Gastroesophageal sphincter (tissue), 4 donors: ENCODE data around the gene PRKCZ. TPM values are rescaled to one million over a fixed set of nuclear protein-coding genes. Genes with fewer than 3 reads are reported as not detected.

Experiments
- ATAC-seq: fragments of 150-250 bp; one replicate; pipeline ENCODE4 v1.9.1; 2016; ENCODE audit warnings: mild to moderate bottlenecking, moderate library complexity
- H3K27ac ChIP-seq, 4 donors: fragments of 200-600 bp; sonication (generic) in 3 of 4; 1 replicate in 3 of 4; 2 replicates in 1 of 4; pipeline ENCODE4 v1.5.1; 2016 to 2019
- H3K27me3 ChIP-seq: fragments of 200-600 bp; sonication (generic); one replicate; pipeline ENCODE4 v1.5.1; 2019
- H3K36me3 ChIP-seq, 2 donors: fragments of 200-600 bp; sonication (generic); one replicate each; pipeline ENCODE4 v1.5.1; 2019; ENCODE audit warnings: control low read depth in 1 of 2
- H3K4me1 ChIP-seq, 3 donors: fragments of 200-600 bp; sonication (generic); 1 replicate in 2 of 3; 2 replicates in 1 of 3; pipeline ENCODE4 v1.5.1; 2016 to 2019; ENCODE audit warnings: control low read depth in 2 of 3
- H3K4me3 ChIP-seq, 2 donors: fragments of 200-600 bp; sonication (generic); one replicate each; pipeline ENCODE4 v1.5.1; 2019; ENCODE audit warnings: mild to moderate bottlenecking in 1 of 2, moderate library complexity in 1 of 2
- H3K9me3 ChIP-seq, 3 donors: fragments of 200-600 bp; sonication (generic); one replicate each; pipeline ENCODE4 v1.5.1; 2017 to 2019; ENCODE audit warnings: control low read depth in 2 of 3
- EP300 ChIP-seq: sonication (generic); formaldehyde crosslinking; IDR thresholded peaks from one replicate; pipeline ENCODE4 v1.6.1; 2017; ENCODE audit warnings: antibody characterized with exemption, mild to moderate bottlenecking
- POLR2A ChIP-seq, 2 donors: fragments of 450-650 bp; IDR thresholded peaks; one replicate each; pipeline ENCODE4 v1.6.1; 2017; ENCODE audit warnings: antibody characterized with exemption in 2 of 2, mild to moderate bottlenecking in 2 of 2, moderate library complexity in 1 of 2
- POLR2AphosphoS5 ChIP-seq: sonication (generic); formaldehyde crosslinking; IDR thresholded peaks from one replicate; pipeline ENCODE4 v1.6.1; 2017; ENCODE audit warnings: antibody characterized with exemption
- WGBS, 2 donors: methylation state at CpG; one replicate each; pipeline ENCODE4 v1.1.5; 2018; ENCODE audit warnings: low coverage in 1 of 2; 5-methylcytosine and 5-hydroxymethylcytosine counted together
- total RNA-seq, 4 donors: library from RNA; depleted of rRNA; stranded (reverse); fragments of >200 nt; gene quantifications; one replicate each; pipeline ENCODE4 v1.1.0, GENCODE V29; 2016
- TF ChIP-seq, protein P1 (sequence below), 4 experiments: fragments of 200-600 bp in 2 of 4; fragments of 450-650 bp in 2 of 4; sonication (generic) in 1 of 4; IDR thresholded peaks; one replicate each; pipeline ENCODE4 v1.5.1; 2017 to 2019; ENCODE audit warnings: antibody characterized with exemption in 4 of 4, mild to moderate bottlenecking in 2 of 4, moderate library complexity in 2 of 4

The PRKCZ gene
- total RNA-seq, 4 donors from 2014 or later: 2.4 to 3.8 (median 2.9) TPM

DNA sequence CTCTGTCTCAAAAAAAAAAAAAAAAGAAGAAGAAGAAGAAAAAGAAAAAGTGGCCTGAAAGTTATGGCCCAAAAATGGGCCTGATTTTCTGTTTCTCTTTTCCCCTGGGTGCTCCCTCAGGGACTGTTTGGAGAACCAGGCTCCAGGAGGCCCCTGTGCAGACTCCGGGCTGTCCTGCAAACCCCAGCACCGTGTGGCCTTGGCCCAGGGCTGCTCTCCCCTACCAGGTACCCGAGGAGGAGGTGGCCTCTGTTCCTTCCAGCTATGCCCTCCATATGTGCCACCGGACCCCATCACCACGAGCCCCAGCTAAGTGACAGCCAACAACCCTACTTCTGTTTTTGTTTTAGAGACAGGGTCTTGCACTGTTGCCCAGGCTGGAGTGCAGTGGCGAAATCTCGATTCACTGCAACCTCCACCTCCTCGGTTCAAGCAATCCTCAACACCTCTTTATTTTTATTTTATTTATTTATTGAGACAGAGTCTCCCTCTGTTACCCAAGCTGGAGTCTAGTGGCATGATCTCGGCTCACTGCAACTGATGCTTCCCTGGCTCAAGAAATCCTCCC lies 151.9 kb downstream of the PRKCZ start:
- no peaks in the 10 kb centered on the region for H3K36me3 ChIP-seq
- H3K4me3 ChIP-seq: no peak overlapping the region
- no peak overlapping the region for H3K27ac ChIP-seq
- no peaks in the 10 kb centered on the region for H3K27me3 ChIP-seq
- WGBS, 2 donors: 73 to 100% methylated on average over 1 to 9 of the region's 9 CpGs
- no peak for ATAC-seq
- TF ChIP-seq, protein P1, sequence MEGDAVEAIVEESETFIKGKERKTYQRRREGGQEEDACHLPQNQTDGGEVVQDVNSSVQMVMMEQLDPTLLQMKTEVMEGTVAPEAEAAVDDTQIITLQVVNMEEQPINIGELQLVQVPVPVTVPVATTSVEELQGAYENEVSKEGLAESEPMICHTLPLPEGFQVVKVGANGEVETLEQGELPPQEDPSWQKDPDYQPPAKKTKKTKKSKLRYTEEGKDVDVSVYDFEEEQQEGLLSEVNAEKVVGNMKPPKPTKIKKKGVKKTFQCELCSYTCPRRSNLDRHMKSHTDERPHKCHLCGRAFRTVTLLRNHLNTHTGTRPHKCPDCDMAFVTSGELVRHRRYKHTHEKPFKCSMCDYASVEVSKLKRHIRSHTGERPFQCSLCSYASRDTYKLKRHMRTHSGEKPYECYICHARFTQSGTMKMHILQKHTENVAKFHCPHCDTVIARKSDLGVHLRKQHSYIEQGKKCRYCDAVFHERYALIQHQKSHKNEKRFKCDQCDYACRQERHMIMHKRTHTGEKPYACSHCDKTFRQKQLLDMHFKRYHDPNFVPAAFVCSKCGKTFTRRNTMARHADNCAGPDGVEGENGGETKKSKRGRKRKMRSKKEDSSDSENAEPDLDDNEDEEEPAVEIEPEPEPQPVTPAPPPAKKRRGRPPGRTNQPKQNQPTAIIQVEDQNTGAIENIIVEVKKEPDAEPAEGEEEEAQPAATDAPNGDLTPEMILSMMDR (IDR thresholded peaks at IDR 0.05): no peak
- no peak for TF ChIP-seq POLR2AphosphoS5
- TF ChIP-seq POLR2A (IDR thresholded peaks at IDR 0.05): no peak
- no peak for TF ChIP-seq EP300
- H3K9me3 ChIP-seq: no peaks in the 10 kb centered on the region
- peaks cover 0 to 74% (median 50%) of the 10 kb centered on the region in 3 donors for H3K4me1 ChIP-seq

DNA sequence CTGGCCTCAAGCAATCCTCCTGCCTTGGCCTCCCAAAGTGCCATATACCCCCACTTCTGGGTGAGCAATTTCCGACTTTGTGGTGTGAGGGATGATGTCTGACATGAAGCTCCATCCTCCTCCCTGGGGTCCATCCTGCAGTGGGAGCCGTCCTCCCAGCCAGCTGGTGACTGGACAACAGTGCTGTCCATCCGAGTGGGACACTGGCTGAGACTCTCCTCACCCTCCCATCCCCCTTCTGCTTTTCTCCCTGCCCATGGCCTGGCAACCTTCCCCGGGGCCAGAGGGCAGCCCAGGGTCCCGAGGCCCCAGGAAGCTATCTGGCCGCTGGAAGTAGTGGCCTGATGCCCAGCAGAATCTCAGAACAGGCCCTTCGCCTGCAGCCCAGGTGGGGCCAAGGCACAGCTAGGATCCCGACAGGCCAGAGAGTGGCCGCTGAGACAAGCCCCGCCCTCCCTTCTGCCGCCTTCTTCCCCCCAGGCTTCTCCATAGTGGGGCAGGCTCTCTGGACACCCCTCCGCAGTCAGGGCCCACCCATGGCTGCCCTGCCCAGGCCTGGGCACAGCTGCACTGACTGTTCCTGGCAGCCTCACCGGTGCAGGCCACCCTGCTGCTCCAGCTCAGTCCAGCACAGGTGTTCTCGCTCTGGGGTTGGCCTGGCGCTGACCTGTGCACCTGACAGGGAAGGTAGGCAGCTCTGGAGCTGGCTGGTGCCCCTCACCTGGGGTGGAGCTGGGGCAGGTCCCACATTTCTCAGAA lies 152.8 kb downstream of the PRKCZ start:
- Histone ChIP-seq H3K27me3 (no peaks in the 10 kb centered on the region), H3K4me3 (no peak overlapping the region), H3K4me1 (peaks cover 0 to 82% (median 58%) of the 10 kb centered on the region in 3 donors), H3K9me3 (no peaks in the 10 kb centered on the region), H3K36me3 (no peaks in the 10 kb centered on the region), H3K27ac (peak overlapping the region in 3 of 4 donors; percentile 87 to 96 (median 93))
- TF ChIP-seq EP300 (no peak), POLR2A (IDR thresholded peaks at IDR 0.05) (no peak), POLR2AphosphoS5 (no peak)
- TF ChIP-seq, protein P1 (IDR thresholded peaks at IDR 0.05): no peak
- WGBS, 2 donors: 55 to 71% methylated on average over 1 to 2 of the region's 15 CpGs
- no peak for ATAC-seq

DNA sequence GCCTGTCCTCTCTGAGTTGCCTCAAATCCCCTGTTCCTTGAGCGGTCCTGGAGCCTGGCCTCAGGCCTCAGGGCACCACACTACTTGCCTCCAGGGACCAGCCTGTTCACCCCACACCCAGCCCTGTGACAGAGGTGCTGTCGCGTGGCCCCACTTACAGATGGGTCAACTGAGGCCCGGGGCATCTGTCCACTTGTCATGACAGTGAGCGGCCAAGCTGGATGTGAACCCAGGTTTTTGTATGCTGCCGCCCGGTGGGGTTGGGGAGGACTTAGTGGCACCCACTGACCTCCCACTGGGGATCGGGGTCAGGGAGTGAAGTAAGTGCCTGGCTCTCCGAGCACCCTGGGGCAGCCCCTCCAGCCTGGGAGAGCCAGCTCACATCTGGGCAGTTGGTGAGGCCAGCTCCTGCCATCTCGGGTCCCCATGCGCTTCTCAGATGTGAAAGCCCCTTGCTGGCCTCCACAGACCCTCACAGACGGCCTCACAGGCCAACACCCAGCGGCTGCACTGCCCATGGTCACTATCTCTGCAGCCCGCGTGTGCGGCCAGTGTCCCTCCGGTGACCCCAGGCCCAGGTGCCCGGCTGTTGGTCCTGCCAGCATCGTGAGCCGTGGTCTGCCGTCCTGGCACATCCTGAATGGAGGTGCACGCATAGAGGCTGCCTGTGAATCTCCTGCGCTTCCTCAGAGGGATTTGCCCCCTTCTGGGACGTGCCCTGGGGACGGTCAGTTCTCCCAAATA lies 153.6 kb downstream of the PRKCZ start:
- TF ChIP-seq POLR2A (IDR thresholded peaks at IDR 0.05) (no peak), POLR2AphosphoS5 (no peak), EP300 (no peak)
- TF ChIP-seq, protein P1 (IDR thresholded peaks at IDR 0.05): no peak

DNA sequence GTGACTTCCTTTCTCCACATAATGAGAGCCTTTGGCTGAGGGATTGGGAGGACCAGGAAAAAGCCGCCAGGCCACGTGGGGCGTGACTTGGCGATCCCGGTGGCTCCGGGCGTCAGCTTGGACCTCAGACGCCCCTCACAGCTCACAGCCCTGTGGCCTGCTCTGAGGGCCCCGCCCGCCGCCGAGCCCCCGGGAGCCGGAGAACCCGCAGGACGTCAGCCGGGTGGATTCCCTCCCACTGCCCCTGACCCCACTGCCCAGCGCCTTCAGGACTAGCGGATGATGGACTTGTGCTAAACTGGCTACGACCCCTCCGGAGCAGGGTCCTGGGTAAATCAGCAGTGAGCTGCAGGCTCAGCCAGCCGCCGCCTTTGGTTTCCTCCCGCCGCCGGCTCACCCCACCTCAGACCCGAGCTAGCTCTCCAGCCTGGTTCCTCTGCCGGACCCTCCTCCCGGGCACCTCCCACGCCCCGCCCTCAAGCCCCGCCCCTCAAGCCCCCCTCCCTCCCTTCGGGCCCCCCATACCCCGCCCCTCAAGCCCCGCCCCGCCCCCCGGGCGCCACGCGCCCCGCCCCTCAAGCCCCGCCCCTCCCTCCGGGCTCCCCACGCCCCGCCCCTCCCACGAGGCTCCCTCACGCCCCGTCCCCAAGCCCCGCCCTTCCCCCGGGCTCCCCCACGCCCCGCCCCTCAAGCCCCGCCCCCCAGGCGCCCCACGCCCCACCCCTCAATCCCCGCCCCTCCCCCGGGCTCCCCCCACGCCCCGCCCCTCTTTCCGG lies 154.4 kb downstream of the PRKCZ start:
- Histone ChIP-seq H3K27me3 (no peaks in the 10 kb centered on the region), H3K4me3 (peak overlapping the region; percentile 52 to 63), H3K36me3 (no peaks in the 10 kb centered on the region), H3K9me3 (no peaks in the 10 kb centered on the region), H3K27ac (peak overlapping the region; percentile 81 to 96 (median 90)), H3K4me1 (peaks cover 0 to 82% (median 67%) of the 10 kb centered on the region in 3 donors)
- no peak for TF ChIP-seq EP300
- TF ChIP-seq POLR2A (IDR thresholded peaks at IDR 0.05): peak; percentile 32 to 38
- TF ChIP-seq, protein P1 (IDR thresholded peaks at IDR 0.05): no peak
- no peak for TF ChIP-seq POLR2AphosphoS5
- 0% methylated on average over 7 of the region's 60 CpGs; no CpG with 5 or more reads in 1 of the 2 donors for WGBS, 2 donors
- ATAC-seq: peak; percentile 52

More for the DNA sequence above, 153.6 kb downstream of the PRKCZ start:
- peak overlapping the region; percentile 52 to 63 for H3K4me3 ChIP-seq
- H3K4me1 ChIP-seq: peaks cover 0 to 82% (median 62%) of the 10 kb centered on the region in 3 donors
- no peaks in the 10 kb centered on the region for H3K36me3 ChIP-seq
- no peaks in the 10 kb centered on the region for H3K27me3 ChIP-seq
- peak overlapping the region; percentile 81 to 96 (median 90) for H3K27ac ChIP-seq
- WGBS, 2 donors: 100% methylated on average over 1 of the region's 25 CpGs; no CpG with 5 or more reads in 1 of the 2 donors
- no peaks in the 10 kb centered on the region for H3K9me3 ChIP-seq
- ATAC-seq: no peak
